Measurements from ENCODE around the gene DISP3. TPM values are rescaled to one million over a fixed set of nuclear protein-coding genes. Genes with fewer than 3 reads are reported as not detected.

The DISP3 gene
- total and polyA plus RNA-seq, 9 of the 15 experiments (the other 6 are each of a cell fraction or from before 2014, with no cell fraction given) = 0.03 to 0.19 (median 0.15) TPM; not detected in 5

- Histone ChIP-seq H3K36me3 (ENCODE audit: control insufficient read depth, insufficient read depth, low read length) (no peaks in the 10 kb centered on the region), H3K9me1 (ENCODE audit: control insufficient read depth, insufficient read depth, low read length) (no peaks in the 10 kb centered on the region), H2AFZ (ENCODE audit: low read depth, low read length) (no peak overlapping the region), H3K27me3 (ENCODE audit: control insufficient read depth in 2 of 2, insufficient read depth in 2 of 2, low read length in 2 of 2) (peaks cover 14 to 44% of the 10 kb centered on the region in 2 experiments; a peak in 4 of 5 replicates), H3K79me2 (ENCODE audit: control insufficient read depth, insufficient read depth, low read length) (no peaks in the 10 kb centered on the region), H3K27ac (ENCODE audit: extremely low read depth, low read depth, low read length) (no peak overlapping the region), H3K4me2 (ENCODE audit: insufficient read depth, low read length) (no peak overlapping the region), H3K4me1 (replicated peaks in 1 of 2; ENCODE audit: control insufficient read depth in 2 of 2, insufficient read depth in 2 of 2, low read length in 2 of 2) (peaks cover 0 to 23% of the 10 kb centered on the region in 2 experiments; a peak in 3 of 5 replicates), H3K9ac (ENCODE audit: insufficient read depth in 1 of 2, low read depth in 2 of 2, low read length in 2 of 2) (no peak overlapping the region), H4K20me1 (replicated peaks; ENCODE audit: control insufficient read depth, insufficient read depth, low read length) (peaks cover 11% of the 10 kb centered on the region), H3K9me3 (replicated peaks; ENCODE audit: control insufficient read depth, insufficient read depth, low read depth, low read length) (no peaks in the 10 kb centered on the region), H3K4me3 (no peak overlapping the region)
- DNase-seq (ENCODE audit: extremely low read depth in 1 of 4, low spot score in 3 of 4) = no peak
- CTCF ChIA-PET (ENCODE audit: low intra/inter-chr PET ratio) = no interaction called here
- intact Hi-C loops (cut with micrococcal nuclease) = no loop called here
- no peak for FAIRE-seq
- WGBS (ENCODE audit: insufficient coverage, low coverage, missing lambda C conversion rate) = 0% methylated on average over 4 of the region's 4 CpGs
- no peak for ATAC-seq
- in situ Hi-C loops (cut with MboI) = no loop called here
- no TSS peak for BruUV-seq (replicated peaks)
- POLR2A ChIA-PET = interaction anchor here (0.6 kb wide), 1 partner anchor 648 kb away, joined by 4 read pairs; no protein-coding TSS in a partner anchor
- 0 out of 2 replicates have a peak, but pooled peaks have one; percentile 18 for TF ChIP-seq ZBTB26 (CRISPR knock-in tag; IDR thresholded peaks at IDR 0.05)
- TF ChIP-seq PHF8 (IDR thresholded peaks at IDR 0.05; ENCODE audit: borderline replicate concordance, low read length) = no peak
- TF ChIP-seq NBN (IDR thresholded peaks at IDR 0.05; ENCODE audit: low read depth) = no peak
- no peak for TF ChIP-seq E2F8 (IDR thresholded peaks at IDR 0.05; ENCODE audit: low read depth, partially characterized antibody)
- TF ChIP-seq, protein P1, sequence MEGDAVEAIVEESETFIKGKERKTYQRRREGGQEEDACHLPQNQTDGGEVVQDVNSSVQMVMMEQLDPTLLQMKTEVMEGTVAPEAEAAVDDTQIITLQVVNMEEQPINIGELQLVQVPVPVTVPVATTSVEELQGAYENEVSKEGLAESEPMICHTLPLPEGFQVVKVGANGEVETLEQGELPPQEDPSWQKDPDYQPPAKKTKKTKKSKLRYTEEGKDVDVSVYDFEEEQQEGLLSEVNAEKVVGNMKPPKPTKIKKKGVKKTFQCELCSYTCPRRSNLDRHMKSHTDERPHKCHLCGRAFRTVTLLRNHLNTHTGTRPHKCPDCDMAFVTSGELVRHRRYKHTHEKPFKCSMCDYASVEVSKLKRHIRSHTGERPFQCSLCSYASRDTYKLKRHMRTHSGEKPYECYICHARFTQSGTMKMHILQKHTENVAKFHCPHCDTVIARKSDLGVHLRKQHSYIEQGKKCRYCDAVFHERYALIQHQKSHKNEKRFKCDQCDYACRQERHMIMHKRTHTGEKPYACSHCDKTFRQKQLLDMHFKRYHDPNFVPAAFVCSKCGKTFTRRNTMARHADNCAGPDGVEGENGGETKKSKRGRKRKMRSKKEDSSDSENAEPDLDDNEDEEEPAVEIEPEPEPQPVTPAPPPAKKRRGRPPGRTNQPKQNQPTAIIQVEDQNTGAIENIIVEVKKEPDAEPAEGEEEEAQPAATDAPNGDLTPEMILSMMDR (IDR thresholded peaks at IDR 0.05 in 2 of 3, conservative IDR thresholded peaks at IDR 0.05 in 1 of 3; ENCODE audit: insufficient read depth in 2 of 3, low read depth in 1 of 3, low read length in 3 of 3) = peak in 1 of 3 experiments; percentile 4; a peak in 1 of 6 replicates
- TF ChIP-seq AFF4 (CRISPR knock-in tag; IDR thresholded peaks at IDR 0.05) = no peak
- TF ChIP-seq EP300 (IDR thresholded peaks at IDR 0.05; ENCODE audit: low read length) = no peak
- no peak for TF ChIP-seq IRF2 (CRISPR knock-in tag; IDR thresholded peaks at IDR 0.05)
- no peak for TF ChIP-seq DEAF1 (CRISPR knock-in tag; IDR thresholded peaks at IDR 0.05)
These were observed 2.1 kb downstream of the DISP3 start for GRCh38 chr1:11481019-11481418.
